NCI-H187 (cell line): Measurements from ENCODE around the gene VSTM2L.
"Not testable (repeated sequence)": the region's sequence is repeated elsewhere in the genome, so short reads cannot be mapped to it uniquely, and the experiment has no call there.

Experiments used
- DNase-seq, 2 experiments: peaks; one replicate each; lab custom pipeline; 2025; lab: John Stamatoyannopoulos, UW

Gene VSTM2L, protein sequence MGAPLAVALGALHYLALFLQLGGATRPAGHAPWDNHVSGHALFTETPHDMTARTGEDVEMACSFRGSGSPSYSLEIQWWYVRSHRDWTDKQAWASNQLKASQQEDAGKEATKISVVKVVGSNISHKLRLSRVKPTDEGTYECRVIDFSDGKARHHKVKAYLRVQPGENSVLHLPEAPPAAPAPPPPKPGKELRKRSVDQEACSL

DNA sequence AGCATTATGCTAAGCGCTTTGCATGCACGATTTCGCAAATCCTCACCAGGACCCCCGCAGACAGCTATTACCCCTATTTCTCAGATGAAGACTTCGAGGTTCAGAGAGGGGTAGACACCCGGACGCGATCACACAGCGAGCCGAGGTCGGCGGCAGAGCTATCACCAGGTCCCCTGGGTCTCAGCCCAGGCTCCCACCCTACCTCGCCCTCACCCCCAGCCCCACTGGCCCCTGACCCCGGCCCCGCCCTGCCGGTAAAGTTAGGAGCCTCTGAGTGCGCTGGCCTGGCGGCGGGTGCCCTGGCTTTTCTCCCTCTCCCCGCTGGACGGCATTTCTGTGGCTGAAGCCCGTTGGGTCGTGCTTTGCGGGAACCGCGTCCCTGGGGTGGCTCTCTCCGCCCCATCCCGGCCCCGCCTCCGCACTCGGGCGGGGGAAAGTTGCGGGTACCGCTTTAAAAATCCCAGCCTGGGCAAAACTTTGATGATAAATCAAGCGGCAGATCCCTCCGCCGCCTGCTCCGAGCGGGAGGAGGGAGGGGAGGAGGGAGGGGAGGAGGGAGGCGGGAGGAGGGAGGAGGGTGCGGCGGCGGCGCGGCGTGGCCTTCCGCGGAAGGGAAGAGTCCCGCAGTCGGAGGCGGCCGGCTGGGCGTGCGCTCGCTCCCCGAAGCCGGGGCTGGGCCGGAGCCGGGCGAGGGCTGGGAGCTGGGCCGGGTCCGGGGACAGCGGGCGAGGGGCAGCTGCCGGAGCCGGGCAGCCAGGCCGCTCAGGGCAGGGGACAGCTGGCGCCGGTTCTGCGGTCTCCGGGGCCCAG is at the start of gene VSTM2L:
TSS of gene VSTM2L (plus strand) at position 624 of the 810 bp plus-strand sequence. CDS start 224 bp downstream, outside the sequence.
- DNase-seq: no peak

DNA sequence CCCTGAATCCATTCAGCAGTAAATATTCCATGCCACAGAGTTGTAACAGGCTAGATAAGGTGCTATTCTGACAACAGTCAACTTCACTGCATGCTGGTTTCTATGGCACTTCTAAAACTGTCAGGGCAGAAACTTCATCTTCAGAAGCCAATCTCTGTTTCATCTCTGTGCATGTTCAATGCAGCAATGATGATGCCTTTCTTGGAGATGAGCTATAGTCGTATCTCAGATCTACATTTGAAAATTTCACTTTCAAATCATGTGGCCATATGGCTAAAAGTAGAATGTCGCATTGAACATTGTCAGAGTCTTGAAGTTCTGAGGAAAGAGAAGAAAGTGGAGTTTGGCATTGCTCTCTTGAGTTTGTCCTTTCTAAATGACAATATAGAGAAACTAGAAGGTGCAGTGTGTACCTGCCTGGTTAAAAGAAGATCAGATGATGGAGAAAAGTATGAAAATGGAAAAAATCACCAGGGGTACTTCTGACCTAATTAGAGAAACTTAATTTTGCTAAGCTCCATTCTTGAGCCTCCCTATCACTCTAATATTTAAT is 49.0 kb upstream of the VSTM2L start:
- no peak for DNase-seq

DNA sequence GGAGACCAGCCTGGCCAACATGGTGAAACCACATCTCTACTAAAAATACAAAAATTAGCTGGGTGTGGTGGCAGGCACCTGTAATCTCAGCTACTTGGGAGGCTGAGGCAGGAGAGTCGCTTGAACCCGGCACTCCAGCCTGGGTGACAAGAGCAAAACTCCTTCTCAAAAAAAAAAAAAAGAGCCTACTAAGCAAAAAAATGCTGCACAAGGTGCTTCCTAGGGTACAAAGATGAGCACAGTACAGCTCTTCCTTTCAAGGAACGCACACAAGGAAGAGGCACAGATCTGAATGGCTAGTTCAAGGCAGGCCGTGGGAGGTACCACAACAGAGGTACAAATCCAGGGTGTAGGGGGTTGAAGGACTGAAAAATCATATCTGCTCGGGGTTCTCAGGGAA is 46.9 kb upstream of the VSTM2L start:
- not testable (repeated sequence) for DNase-seq

DNA sequence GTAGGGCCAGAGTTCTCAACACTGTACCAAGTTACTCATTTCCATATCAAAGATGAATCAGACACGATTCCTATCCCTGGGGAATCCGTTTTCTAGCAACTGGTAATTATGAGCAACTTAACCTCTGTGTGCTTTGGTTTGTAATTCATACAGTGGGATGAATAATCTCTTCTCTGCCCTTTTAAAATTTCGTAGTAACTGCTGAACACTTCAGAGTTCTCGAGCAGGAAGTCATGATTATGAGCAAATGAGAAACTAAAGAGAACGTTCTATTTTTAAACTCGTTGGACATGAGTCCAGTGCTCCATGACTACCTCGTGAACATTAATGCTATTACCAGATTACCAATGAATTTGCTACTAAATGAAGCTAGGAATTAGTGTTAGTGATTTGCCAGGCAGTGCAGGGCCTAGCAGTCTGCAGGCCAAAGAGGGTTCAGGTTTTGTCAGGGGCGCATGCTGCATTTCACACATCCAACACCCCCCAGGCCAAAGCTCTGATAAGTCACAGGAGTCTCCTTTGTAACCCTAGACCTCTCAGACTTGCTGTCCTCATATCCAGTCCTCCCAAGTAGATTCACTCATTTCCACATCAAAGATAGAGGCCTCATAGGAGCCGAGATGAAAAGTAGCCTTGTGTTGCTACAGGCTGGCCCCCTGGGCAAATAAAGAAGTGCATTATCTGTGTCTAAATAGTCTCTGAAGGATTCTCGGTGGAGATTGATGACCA is 45.8 kb upstream of the VSTM2L start:
- peak in 1 of 2 experiments; percentile 65 for DNase-seq

DNA sequence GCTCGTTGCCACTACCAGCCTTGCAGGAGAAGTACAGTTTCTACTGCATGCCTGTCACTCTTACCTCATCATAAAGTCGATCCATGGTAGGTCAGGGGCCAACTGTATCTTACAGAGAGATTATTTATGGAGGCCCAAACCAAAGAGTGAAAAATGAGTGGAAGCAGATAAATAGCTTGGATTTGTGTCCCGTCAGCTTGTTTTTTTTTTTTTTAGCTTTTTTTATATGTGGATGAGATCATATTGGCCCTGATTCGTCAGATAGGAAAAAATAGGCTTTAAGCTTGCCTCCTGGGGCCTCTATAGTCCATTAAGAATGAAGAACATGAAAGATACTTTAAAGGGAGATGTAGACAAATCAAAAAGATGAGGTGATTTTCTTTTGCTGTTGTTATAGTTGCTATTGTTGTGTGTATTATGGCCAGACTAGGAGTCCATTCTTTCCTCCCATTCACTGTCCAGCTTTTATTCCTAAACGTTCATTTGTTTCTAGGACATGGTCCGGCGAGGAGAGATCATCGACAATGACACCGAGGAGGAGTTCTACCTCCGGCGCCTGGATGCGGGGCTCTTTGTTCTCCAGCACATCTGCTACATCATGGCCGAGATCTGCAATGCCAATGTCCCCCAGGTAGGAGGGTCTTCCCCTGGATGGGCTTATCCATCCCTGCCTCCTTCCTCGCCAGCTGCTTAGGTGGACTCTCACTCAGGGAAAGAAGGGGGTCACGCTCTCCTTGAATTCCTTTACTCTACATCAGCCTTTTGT is 43.3 kb upstream of the VSTM2L start:
- no peak for DNase-seq

DNA sequence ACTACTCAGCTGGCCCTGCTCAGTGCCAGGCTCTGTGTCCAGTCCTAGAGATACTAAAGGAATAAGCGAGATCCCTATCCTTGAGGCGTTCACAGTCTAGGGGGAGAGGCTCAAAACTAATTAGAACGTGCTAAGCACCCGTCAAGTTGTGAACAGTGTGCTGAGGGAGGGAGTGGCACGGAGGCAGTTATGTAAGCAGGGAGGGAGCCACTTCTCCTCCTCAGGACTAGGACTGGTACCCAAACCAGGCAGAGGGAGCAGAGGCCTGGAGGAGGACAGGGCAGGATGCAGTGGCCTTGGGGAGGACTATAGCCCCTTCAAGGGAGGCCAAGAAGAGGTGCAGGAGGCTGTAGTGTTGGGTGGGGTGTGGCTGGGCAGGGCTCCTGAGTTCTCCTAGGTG is 39.6 kb upstream of the VSTM2L start:
- DNase-seq: no peak

DNA sequence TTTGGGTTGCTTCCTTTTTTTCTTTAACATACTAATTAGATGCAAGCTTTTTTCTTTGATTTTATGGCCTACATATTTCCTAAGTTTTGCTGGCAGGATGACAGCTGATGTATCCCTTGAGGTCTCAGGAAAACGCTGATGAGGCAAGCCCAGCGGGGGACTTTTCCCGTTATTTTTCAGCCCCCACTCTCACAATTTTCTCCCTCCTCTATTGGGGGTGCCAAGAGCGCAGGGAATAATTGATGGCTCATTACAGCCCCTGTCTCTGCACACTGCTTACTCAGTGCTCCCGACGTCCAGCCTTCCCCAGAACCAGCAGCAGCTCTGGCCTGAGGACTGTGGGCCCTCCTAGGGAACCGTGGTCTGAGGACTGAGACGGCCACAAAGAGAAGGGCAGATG is 38.6 kb upstream of the VSTM2L start:
- DNase-seq: no peak

DNA sequence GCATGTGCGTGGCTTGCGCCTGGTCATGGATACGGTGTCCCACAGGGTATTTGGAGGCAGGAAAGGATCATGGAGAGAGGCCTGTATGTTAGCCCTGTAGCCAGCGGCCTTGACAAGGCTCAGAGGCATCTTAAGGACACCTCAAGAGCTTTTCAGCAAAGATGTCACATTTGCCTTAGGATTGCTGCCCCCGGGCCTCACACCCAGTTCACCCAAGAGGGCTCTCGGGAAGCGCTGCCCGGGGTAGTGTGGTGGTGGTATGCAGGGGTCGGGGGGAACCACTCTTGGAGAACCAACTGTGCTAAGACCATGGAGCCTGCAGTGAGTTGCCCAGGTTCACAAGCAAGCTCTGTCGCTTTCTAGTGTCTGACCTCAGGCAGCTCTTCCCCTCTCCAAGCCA is 36.9 kb upstream of the VSTM2L start:
- DNase-seq: no peak

DNA sequence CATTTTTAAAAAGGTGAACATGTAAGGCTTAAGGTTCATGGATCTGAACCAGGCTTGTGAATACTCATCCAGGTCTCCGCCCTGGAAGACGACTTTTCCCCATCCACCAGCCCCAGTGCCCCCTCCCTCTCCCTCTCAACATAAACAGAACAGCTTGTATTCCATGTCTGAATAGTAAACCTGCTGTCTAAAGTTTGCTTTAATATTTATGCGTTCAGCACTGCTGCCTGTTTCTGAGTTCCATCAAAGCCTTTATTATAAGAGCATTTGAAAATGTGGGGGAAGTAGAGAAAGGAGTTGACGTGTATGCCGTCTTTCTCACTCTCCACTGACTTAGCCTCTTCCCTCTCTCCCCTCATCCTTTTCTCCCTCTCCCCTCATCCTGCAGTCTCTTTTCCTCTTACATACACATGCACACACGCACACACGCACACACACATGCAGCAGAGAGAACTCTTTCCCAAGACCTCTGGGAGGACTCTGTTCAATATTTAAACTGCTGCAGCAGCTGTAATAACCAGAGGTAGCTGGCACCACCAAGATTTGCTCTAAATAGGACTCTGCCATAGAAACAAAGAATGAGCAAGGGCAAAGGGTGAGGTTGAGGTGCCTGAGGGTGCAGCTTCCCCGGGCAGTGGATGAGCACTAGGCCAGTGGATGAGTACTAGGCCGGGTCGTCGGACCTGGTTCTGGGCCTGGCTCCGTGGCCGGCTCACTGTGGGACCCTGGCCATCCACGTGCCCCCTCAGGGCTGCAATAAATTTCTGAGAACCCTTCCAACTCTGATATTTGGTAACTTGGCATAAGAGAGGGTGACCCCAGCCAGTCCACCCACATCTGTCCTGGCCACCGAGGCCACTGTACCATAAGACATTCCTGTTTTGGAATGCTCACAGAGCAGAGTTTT is 35.4 kb upstream of the VSTM2L start:
- no peak for DNase-seq

DNA sequence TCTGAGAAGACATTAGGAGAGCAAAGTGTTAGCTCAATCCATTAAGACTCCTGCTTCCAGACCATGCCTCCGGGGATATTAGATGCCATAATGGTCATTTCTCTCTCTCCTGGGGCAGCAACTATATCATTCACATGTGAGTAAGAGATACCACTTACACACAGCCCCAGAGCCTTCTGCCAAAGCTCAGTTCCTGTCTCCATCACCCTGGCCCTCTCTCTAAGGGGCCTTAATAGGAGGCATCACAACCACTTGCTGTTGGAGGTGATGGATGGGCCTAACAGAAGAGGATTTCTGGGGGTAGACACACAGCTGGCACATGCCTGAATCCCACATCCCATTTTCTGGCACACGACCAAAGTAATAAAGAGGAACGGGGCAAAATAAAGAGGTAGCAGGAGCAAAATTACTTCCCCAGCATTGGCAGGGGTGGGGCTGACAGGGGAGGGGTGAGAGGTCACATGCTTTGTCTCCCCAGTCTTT is 34.0 kb upstream of the VSTM2L start:
- peak; percentile 49 to 69 for DNase-seq

DNA sequence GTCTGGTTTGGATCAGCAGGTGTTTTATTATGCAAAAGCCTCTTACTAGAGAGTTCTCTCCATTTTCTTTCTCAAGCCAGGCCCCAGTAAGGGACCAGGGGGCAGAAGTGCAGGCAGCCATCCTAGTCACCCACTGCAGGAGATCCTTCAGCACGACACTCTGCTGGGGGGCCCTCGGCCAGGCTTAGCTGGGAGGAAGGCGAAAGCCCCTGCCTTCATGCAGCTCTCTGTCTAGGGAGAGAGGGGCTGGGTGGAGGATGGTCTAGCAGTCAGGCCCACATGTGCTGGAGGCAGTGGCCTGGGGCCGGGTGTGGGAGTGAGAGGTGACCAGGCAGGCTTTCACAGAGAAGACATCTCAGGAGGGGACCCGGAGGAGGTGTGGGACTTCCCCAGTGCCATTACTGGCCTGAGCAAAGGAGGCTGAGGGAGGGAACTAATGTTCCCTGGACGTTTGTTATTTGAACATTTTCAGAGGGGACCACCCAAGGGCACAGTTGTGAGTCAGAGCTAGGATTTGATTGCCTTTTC is 33.5 kb upstream of the VSTM2L start:
- DNase-seq: no peak

DNA sequence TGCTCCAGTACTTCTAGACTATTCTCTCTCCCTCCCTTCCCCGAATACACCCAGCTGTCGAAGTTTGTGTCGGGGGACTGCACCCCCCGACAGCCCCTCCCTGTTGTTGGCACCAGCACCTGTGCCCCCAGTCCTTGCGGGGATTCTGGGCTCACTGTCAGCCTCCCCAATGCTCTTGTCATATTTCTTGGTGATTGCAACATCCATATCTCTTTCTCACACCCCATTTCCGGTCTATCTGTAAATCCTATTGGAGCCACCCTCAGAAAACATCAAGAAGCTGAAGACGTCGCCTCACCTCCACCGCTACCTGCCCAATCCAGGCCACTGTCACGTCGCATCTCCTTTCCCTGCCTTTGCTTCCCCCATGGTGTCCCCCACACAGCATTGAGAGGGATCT is 32.6 kb upstream of the VSTM2L start:
- DNase-seq: no peak

DNA sequence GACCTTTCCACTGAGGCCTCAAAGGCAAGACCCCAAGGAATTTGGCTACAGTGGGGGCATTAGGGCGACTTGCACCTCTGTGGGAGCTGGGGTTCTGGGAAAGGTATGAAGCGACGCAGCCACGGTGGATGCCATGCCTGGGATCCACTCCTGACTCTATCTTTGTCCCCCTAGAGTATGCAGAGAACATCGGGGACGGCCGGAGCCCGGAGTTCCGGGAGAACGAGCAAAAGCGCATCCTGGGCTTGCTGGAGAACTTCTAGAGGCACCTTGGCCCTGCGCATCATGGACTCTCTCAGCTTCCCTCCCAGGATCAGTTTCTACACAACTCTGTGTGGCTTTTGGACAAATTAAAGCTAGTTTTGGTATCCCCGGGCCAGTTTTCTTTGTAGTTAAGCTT is 31.2 kb upstream of the VSTM2L start:
- DNase-seq: no peak

DNA sequence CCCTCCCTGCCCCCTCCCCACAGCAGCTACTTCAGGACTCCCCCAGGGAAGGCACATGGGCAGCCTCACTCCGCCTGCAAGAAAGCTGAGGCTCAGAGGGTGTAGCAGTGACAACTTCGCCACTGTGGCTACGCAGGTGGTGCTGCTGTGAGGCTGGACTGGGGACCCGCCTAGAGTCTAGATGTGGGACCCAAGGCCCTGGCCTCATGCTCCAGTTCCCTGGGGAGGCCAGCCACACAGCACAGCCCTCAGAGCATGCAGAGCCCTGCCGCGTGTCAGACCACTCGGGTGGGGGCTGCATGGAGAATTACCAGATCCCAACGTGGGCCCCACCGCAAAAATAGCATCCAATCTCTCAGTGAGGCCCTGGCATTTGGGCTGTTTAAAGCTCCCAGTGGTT is 30.8 kb upstream of the VSTM2L start:
- DNase-seq: no peak

DNA sequence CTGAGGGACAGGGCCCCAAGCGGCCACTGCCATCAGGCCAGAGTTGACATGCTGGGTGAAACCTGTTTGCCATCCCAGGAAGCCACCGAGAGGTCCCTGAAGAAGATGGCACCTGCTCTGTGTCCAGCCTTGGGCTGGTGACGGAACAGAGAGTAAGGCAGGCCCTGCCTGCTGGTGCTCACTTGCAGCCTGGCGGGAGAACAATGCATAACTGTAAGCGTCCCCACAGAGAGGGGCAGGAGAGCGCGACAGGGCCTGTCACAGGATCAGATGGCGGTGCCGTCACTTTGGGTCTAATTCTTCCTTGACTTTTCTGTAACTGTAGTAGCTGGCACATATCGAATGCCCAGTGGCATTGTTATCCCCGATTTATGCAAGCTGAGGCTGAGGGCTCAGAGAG is 29.0 kb upstream of the VSTM2L start:
- DNase-seq: no peak

DNA sequence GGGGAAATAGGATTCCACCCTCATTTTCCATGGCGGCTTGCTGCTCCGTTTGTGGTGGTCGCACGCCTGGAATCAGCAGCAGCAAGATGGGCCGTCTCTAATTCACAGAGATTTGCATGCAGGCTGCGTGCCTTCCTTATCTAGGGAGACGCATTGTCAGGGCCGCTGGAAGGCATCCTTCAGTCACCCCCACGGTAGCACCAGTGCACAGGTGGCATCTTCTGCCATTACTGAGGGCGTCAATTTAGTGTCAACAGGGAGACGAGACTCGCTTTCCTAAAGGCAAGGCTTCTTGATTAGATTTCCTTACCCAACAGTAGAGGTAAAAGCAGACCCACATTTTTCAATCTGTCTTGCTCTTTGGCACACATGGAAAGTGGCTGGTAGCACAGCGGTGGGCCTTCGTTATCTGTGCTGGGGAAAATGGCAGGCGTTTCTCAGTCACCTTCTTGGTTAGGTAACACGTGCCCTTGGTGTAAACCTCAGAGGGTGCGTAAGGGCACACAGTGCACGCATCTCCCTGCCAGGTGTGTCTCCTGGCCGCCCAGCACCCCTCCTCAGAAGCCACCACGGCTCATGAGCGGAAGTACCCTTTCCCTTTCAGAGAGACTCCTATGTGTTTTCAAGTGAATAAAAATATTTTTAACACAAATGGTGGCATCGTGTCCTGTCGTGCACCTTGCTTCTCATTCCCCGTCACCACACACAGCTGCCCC is 27.3 kb upstream of the VSTM2L start:
- DNase-seq: no peak

DNA sequence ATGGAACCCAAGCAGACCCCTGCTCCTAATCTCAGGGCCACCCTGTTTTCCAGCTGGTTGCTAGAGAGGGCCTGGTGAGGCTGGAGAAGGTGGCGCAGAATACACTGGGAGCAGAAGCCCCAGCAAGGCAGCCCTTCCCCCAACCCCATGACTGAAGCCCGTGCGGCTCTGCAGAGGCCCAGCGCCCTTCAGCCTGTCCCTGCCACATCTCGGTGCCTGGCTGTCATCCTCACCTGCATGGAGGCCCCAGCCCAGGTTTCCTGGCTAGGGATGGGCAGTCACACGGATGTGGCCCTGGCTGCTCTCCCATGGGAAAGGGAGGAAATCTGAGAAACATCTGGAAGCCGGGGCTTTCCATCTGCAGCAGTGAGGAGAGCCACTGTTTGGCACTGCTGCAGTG is 26.1 kb upstream of the VSTM2L start:
- no peak for DNase-seq

DNA sequence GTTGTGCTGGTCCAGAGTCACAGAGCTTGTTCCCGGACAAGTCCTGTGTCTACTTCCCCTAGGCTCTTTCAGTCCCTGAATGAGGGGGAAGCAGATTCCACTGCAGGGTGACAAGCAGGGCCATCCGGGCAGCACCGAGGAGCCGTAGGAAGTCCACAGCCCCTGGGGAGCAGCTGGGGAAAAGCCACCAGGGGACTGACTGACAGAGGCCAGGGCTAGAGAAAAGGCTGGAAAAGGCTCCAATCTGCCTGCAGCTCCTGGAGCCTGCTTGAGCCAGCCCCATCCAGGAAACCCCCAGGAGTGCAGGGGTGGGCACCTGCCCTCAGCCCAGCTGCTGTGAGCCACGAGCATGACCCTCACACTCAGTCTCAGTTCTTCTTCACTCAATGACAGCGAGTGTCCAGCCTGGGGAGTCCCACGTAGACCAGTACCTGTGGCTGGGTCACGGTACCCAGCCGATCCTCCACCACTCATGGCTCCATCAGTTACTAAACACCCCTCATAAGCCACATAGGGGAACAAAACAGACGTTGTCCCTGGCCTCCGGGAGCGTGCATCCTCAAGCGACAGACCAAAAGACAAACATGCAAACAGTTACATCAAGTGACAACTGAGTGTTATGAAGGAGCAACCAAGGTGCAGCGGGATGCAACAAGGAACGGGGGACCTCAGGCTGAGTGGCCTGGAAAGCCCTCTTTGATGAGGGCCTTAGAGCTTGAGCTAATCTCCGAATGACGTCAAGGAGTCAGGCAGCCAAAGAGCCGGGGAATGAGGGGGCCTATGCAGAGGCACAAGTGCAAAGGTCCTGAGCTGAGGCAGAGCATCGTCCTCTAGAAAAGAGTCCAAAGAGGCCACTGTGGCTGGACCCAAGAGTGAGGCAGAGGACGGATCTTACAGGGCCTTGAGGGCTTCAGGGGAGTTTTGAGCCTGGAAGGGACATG is 24.8 kb upstream of the VSTM2L start:
- no peak for DNase-seq
